HCT116 (cell line): Measurements from ENCODE around the gene GRAMD4. TPM values are rescaled to one million over a fixed set of nuclear protein-coding genes. Genes with fewer than 3 reads are reported as not detected.

Experiments used
- ATAC-seq: fragments of 200-7000 bp; cut with Tn5 transposase; 2 replicates; pipeline ENCODE4 v1.9.1; 2020; ENCODE audit warnings: mild to moderate bottlenecking, moderate library complexity
- BruUV-seq: library from RNA; stranded (reverse); fragments of 400-500 nt; replicated peaks from 2 replicates; lab custom pipeline; 2021; lab: Mats Ljungman, UMichigan
- CTCF ChIA-PET: fragments of 300-600 bp; sonication (Branson Sonifier 250); formaldehyde crosslinking; loops from one replicate; lab custom pipeline; 2021; ENCODE audit warnings: antibody characterized with exemption; lab: Charles Lee
- POLR2A ChIA-PET: fragments of 300-600, 350-600 bp; sonication (Branson Sonifier 250); formaldehyde crosslinking; loops from one replicate; lab custom pipeline; 2021; ENCODE audit warnings: antibody characterized with exemption; lab: Charles Lee
- RAD21 ChIA-PET, 2 experiments: fragments of 300-600 bp; sonication (Branson Sonifier 250); formaldehyde crosslinking; loops; one replicate each; lab custom pipeline; 2023; ENCODE audit warnings: low total read pairs in 2 of 2; ENCODE audit not compliant: uncharacterized antibody in 2 of 2, unreplicated experiment in 2 of 2, low non-redundant PET in 1 of 2; lab: Charles Lee
- DNase-seq: peaks from one replicate; pipeline ENCODE4 v3.0.0-alpha.2; 2010; ENCODE audit warnings: low read depth, low spot score
- H2AFZ ChIP-seq: fragments of 200-600 bp; shearing (Covaris generic), sonication (generic); 2 replicates; pipeline ENCODE4 v1.6.1; 2017; ENCODE audit warnings: low read depth, mixed run types, mixed read lengths, antibody characterized with exemption, low read length; ENCODE audit not compliant: poor library complexity, severe bottlenecking
- H3K27ac ChIP-seq: 2 replicates; pipeline ENCODE4 v1.5.1; 2012; ENCODE audit warnings: low read depth, low read length
- H3K27me3 ChIP-seq: fragments of 200-600 bp; sonication (generic); 2 replicates; pipeline ENCODE4 v1.6.1; 2016; ENCODE audit warnings: mixed run types, low read length, mixed read lengths; ENCODE audit not compliant: insufficient read depth
- H3K36me3 ChIP-seq, 2 experiments: fragments of 200-500 bp in 1 of 2; fragments of 200-600 bp in 1 of 2; sonication (Bioruptor generic) in 1 of 2; sonication (generic) in 1 of 2; 2 replicates each; pipeline versions ENCODE4 v1.5.1 to v1.6.1; 2014 to 2016; ENCODE audit warnings: low read length in 2 of 2, inconsistent platforms in 1 of 2, mixed read lengths in 1 of 2, mixed run types in 1 of 2; ENCODE audit not compliant: insufficient read depth in 2 of 2, control insufficient read depth in 1 of 2
- H3K4me1 ChIP-seq, 2 experiments: fragments of 200-600 bp in 1 of 2; sonication (generic) in 1 of 2; 2 replicates each; pipeline versions ENCODE4 v1.5.1 to v1.6.1; 2012 to 2017; ENCODE audit warnings: low read length in 2 of 2, inconsistent platforms in 1 of 2, mild to moderate bottlenecking in 1 of 2, mixed read lengths in 1 of 2, mixed run types in 1 of 2, moderate library complexity in 1 of 2; ENCODE audit not compliant: insufficient read depth in 2 of 2, control insufficient read depth in 1 of 2
- H3K4me2 ChIP-seq: fragments of 200-600 bp; sonication (generic); 2 replicates; pipeline ENCODE4 v1.6.1; 2017; ENCODE audit warnings: mixed run types, low read length, mixed read lengths
- H3K4me3 ChIP-seq, 2 experiments: fragments of 200-600 bp in 1 of 2; sonication (generic) in 1 of 2; replicated peaks in 1 of 2; 2 replicates each; pipeline ENCODE4 v1.5.1; 2011 to 2016; ENCODE audit warnings: low read length in 2 of 2, control low read depth in 1 of 2, low read depth in 1 of 2, mild to moderate bottlenecking in 1 of 2, mixed read lengths in 1 of 2, mixed run types in 1 of 2
- H3K79me2 ChIP-seq: fragments of 200-600 bp; sonication (generic); 2 replicates; pipeline ENCODE4 v1.6.1; 2017; ENCODE audit warnings: mild to moderate bottlenecking, mixed run types, low read length, moderate library complexity, mixed read lengths; ENCODE audit not compliant: insufficient read depth
- H3K9ac ChIP-seq: fragments of 200-600 bp; sonication (generic); 2 replicates; pipeline ENCODE4 v1.6.1; 2016; ENCODE audit warnings: low read length, mixed read lengths
- H3K9me2 ChIP-seq: fragments of 200-600 bp; sonication (generic), shearing (Covaris generic); 2 replicates; pipeline ENCODE4 v1.6.1; 2017; ENCODE audit warnings: mixed run types, mild to moderate bottlenecking, moderate library complexity; ENCODE audit not compliant: insufficient read depth
- H3K9me3 ChIP-seq, 2 experiments: fragments of 200-500 bp in 1 of 2; fragments of 200-600 bp in 1 of 2; sonication (Bioruptor generic) in 1 of 2; sonication (generic) in 1 of 2; 2 replicates each; pipeline ENCODE4 v1.6.1; 2014 to 2017; ENCODE audit warnings: low read length in 2 of 2, mixed read lengths in 2 of 2, inconsistent platforms in 1 of 2, low read depth in 1 of 2, mild to moderate bottlenecking in 1 of 2, mixed run types in 1 of 2, moderate library complexity in 1 of 2; ENCODE audit not compliant: control insufficient read depth in 1 of 2, insufficient read depth in 1 of 2
- H4K20me1 ChIP-seq: fragments of 200-600 bp; sonication (generic), shearing (Covaris generic); 2 replicates; pipeline ENCODE4 v1.6.1; 2017; ENCODE audit warnings: mixed run types, mild to moderate bottlenecking, moderate library complexity; ENCODE audit not compliant: insufficient read depth
- CEBPB ChIP-seq: IDR thresholded peaks from 2 replicates; pipeline ENCODE4 v1.6.1; 2012; ENCODE audit warnings: low read depth
- CTCF ChIP-seq, 3 experiments: fragments of 200-600 bp in 1 of 3; sonication (generic) in 1 of 3; IDR thresholded peaks in 2 of 3; conservative IDR thresholded peaks in 1 of 3; 2 replicates each; pipeline ENCODE4 v1.5.1; 2012 to 2017; ENCODE audit warnings: low read depth in 2 of 3, low read length in 2 of 3, antibody characterized with exemption in 1 of 3, borderline replicate concordance in 1 of 3, control low read depth in 1 of 3, mild to moderate bottlenecking in 1 of 3, mixed read lengths in 1 of 3, mixed run types in 1 of 3, moderate library complexity in 1 of 3; ENCODE audit not compliant: insufficient read depth in 1 of 3
- EGR1 ChIP-seq: IDR thresholded peaks from 2 replicates; pipeline ENCODE4 v1.6.1; 2012; ENCODE audit warnings: low read depth
- EZH2 ChIP-seq: fragments of 200-600 bp; sonication (generic); IDR thresholded peaks from 2 replicates; pipeline ENCODE4 v1.6.1; 2017; ENCODE audit warnings: antibody characterized with exemption, mixed run types
- EZH2phosphoT487 ChIP-seq: fragments of 200-600 bp; IDR thresholded peaks from 2 replicates; pipeline ENCODE4 v1.6.1; 2018; ENCODE audit warnings: antibody characterized with exemption, borderline replicate concordance
- POLR2A ChIP-seq: IDR thresholded peaks from 2 replicates; pipeline ENCODE4 v1.7.0; 2011; ENCODE audit warnings: borderline replicate concordance; ENCODE audit not compliant: insufficient read depth, insufficient read length; ENCODE audit errors: extremely low read depth
- SP1 ChIP-seq: IDR thresholded peaks from 2 replicates; pipeline ENCODE4 v1.6.1; 2012; ENCODE audit warnings: low read depth
- YY1 ChIP-seq: IDR thresholded peaks from 2 replicates; pipeline ENCODE4 v1.6.1; 2011; ENCODE audit warnings: low read length, low read depth, moderate library complexity, mild to moderate bottlenecking; ENCODE audit not compliant: insufficient replicate concordance; ENCODE audit errors: extremely low read depth
- ZBTB33 ChIP-seq: IDR thresholded peaks from 2 replicates; pipeline ENCODE4 v1.6.1; 2011; ENCODE audit warnings: mild to moderate bottlenecking, low read length, moderate library complexity; ENCODE audit not compliant: insufficient replicate concordance; ENCODE audit errors: extremely low read depth
- intact Hi-C: fragments of 100-400 bp; cut with micrococcal nuclease; formaldehyde crosslinking; loops from 2 replicates; pipeline ENCODE4 v1.10.0; 2022
- total RNA-seq: library from RNA; stranded (reverse); gene quantifications from one replicate; pipeline ENCODE4 v1.2.1, GENCODE V29; 2021; ENCODE audit not compliant: unreplicated experiment
- TF ChIP-seq, protein P1 (sequence below): IDR thresholded peaks from 2 replicates; pipeline ENCODE4 v1.6.1; 2012; ENCODE audit warnings: low read depth
- TF ChIP-seq, protein P2 (sequence below): IDR thresholded peaks from 2 replicates; pipeline ENCODE4 v1.6.1; 2012

Gene GRAMD4
- total RNA-seq, 1 experiment from 2014 or later, result 25.8 TPM

DNA sequence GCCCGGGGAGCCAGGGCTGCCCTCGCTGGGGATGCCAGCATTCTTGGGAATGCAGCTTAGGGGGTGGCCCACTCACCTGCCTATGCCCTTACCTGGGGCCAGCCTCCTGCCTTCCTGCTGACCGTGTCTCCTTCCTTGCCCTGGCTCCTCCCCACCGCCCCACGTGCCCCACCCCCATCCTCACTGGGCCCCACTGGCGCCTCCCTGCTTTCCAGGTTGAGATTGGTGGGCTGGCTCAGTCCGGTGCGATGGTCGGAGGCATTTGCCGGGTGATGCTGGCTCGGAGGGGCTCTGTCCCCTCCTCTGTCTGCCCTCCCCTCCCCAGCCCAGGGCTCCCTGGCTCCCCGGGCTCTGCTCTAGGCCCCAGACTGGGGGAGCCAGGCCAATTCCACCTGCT is 34.1 kb upstream of the GRAMD4 start:
- CTCF ChIA-PET, result no interaction called here
- peaks cover 8% of the 10 kb centered on the region; the same call in 1 of the 2 replicates for H3K79me2 ChIP-seq
- no peak overlapping the region for H3K4me2 ChIP-seq
- POLR2A ChIA-PET, result no interaction called here
- H3K9ac ChIP-seq, result no peak overlapping the region
- H4K20me1 ChIP-seq, result no peaks in the 10 kb centered on the region
- BruUV-seq, result no TSS peak
- H3K27ac ChIP-seq, result no peak overlapping the region
- DNase-seq (no peak), ATAC-seq (0 out of 2 replicates have a peak, but pooled peaks have one; percentile 42)
- RAD21 ChIA-PET, result no interaction called here
- H3K4me1 ChIP-seq, result peaks cover 0 to 4% of the 10 kb centered on the region in 2 experiments; a peak in 1 of 4 replicates
- H3K9me3 ChIP-seq, result no peaks in the 10 kb centered on the region
- H3K27me3 ChIP-seq, result no peaks in the 10 kb centered on the region
- H3K4me3 ChIP-seq, result no peak overlapping the region
- intact Hi-C loops, result no loop called here
- no peak overlapping the region for H2AFZ ChIP-seq
- no peaks in the 10 kb centered on the region for H3K9me2 ChIP-seq
- no peaks in the 10 kb centered on the region for H3K36me3 ChIP-seq
- TF ChIP-seq, protein P1, sequence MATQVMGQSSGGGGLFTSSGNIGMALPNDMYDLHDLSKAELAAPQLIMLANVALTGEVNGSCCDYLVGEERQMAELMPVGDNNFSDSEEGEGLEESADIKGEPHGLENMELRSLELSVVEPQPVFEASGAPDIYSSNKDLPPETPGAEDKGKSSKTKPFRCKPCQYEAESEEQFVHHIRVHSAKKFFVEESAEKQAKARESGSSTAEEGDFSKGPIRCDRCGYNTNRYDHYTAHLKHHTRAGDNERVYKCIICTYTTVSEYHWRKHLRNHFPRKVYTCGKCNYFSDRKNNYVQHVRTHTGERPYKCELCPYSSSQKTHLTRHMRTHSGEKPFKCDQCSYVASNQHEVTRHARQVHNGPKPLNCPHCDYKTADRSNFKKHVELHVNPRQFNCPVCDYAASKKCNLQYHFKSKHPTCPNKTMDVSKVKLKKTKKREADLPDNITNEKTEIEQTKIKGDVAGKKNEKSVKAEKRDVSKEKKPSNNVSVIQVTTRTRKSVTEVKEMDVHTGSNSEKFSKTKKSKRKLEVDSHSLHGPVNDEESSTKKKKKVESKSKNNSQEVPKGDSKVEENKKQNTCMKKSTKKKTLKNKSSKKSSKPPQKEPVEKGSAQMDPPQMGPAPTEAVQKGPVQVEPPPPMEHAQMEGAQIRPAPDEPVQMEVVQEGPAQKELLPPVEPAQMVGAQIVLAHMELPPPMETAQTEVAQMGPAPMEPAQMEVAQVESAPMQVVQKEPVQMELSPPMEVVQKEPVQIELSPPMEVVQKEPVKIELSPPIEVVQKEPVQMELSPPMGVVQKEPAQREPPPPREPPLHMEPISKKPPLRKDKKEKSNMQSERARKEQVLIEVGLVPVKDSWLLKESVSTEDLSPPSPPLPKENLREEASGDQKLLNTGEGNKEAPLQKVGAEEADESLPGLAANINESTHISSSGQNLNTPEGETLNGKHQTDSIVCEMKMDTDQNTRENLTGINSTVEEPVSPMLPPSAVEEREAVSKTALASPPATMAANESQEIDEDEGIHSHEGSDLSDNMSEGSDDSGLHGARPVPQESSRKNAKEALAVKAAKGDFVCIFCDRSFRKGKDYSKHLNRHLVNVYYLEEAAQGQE, result no peak
- TF ChIP-seq CTCF (IDR thresholded peaks at IDR 0.05 in 2 of 3, conservative IDR thresholded peaks at IDR 0.05 in 1 of 3; ENCODE audit: borderline replicate concordance in 1 of 3, insufficient read depth in 1 of 3, low read depth in 2 of 3, low read length in 2 of 3), result no peak
- no peak for TF ChIP-seq CEBPB
- no peak for TF ChIP-seq SP1
- no peak for TF ChIP-seq EGR1
- no peak for TF ChIP-seq ZBTB33
- no peak for TF ChIP-seq EZH2phosphoT487
- TF ChIP-seq EZH2, result no peak
- TF ChIP-seq POLR2A, result no peak
- TF ChIP-seq, protein P2, sequence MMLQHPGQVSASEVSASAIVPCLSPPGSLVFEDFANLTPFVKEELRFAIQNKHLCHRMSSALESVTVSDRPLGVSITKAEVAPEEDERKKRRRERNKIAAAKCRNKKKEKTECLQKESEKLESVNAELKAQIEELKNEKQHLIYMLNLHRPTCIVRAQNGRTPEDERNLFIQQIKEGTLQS, result no peak
- no peak for TF ChIP-seq YY1
